GM12801 (cell line): ENCODE data around the gene CITED2.

Experiments used
- TF ChIP-seq, protein P1 (sequence below): IDR thresholded peaks from one replicate; pipeline ENCODE4 v1.5.1; 2011; ENCODE audit warnings: control low read depth; ENCODE audit not compliant: insufficient read length; ENCODE audit errors: extremely low read depth

CITED2 gene, protein sequence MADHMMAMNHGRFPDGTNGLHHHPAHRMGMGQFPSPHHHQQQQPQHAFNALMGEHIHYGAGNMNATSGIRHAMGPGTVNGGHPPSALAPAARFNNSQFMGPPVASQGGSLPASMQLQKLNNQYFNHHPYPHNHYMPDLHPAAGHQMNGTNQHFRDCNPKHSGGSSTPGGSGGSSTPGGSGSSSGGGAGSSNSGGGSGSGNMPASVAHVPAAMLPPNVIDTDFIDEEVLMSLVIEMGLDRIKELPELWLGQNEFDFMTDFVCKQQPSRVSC

DNA sequence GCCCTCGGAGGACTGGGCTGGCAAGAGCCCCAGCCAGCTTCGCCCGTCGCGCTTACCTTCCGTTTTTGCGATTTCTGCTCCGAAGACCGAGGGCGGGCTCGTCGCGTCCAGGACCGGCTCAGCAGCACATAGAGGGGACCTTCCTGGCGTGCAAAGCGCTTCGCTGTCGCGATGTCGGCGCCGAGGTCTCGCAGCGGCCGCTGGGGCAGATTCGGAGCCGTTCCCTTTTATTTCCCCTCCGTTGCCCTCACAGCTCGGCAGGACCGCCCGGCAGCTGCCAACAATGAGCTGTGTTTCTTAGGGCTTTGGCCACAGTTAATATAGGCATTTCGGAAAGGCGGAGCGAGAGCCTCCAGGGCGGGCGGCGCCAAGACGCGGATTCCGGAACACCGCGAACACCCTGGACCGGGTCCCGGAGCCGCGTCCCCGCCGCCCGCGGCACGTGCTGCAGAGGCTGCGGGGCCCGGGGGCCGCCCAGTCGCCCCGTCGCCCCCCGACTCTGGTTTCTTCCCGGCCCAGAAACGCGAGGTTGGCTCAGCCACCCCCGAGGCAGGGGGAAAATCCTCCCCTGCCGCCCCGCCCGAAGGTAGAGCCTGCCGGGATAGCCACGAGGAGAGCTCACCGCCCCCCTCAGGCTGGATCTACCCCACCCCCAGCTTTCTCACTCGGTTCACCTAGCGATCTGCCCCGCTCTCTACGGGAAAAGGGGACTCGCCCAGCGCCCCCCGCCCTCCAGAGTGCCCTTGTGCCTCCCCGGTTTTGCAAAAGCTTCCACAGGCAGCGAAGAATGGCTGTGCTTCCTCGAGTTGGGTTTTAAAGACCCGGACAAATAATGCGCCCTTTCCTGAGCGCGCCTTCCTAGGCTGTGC is at the start of gene CITED2:
TSS of gene CITED2 (minus strand) at position 292 of the 869 bp plus-strand sequence. CDS start 704 bp downstream, outside the sequence.
- TF ChIP-seq, protein P1, sequence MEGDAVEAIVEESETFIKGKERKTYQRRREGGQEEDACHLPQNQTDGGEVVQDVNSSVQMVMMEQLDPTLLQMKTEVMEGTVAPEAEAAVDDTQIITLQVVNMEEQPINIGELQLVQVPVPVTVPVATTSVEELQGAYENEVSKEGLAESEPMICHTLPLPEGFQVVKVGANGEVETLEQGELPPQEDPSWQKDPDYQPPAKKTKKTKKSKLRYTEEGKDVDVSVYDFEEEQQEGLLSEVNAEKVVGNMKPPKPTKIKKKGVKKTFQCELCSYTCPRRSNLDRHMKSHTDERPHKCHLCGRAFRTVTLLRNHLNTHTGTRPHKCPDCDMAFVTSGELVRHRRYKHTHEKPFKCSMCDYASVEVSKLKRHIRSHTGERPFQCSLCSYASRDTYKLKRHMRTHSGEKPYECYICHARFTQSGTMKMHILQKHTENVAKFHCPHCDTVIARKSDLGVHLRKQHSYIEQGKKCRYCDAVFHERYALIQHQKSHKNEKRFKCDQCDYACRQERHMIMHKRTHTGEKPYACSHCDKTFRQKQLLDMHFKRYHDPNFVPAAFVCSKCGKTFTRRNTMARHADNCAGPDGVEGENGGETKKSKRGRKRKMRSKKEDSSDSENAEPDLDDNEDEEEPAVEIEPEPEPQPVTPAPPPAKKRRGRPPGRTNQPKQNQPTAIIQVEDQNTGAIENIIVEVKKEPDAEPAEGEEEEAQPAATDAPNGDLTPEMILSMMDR = no peak

DNA sequence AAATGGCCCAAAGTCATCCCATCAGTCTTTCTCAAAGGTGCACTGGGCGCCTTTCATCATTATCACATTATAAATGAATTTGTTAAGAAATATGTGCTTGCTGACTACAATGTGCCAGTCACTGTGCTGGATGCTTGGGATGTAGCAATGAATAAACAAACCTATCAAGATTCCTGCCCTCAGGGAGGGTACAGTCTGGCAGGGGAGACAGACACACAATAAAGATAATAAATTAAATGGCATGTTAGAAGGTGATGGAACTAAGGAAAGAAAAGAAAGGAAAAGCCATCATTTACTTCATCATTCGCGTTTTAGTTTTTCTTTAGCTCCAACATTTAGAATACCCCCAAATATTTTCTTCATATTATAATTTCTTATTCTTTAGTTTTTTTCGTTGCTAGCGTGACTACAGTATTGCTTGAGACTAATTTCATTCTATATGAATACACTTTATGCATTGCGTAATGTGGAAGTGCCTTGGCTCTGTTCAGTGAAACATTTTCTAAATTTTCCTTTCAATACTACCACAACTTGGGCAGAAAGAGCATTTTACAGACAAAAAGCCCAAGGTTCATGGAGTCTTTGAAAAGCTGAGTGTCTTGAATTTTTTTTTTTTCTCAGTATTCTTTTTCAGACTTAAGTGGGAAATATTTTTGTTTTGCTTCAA is 48.7 kb upstream of the CITED2 start:
- TF ChIP-seq, protein P1 = no peak

DNA sequence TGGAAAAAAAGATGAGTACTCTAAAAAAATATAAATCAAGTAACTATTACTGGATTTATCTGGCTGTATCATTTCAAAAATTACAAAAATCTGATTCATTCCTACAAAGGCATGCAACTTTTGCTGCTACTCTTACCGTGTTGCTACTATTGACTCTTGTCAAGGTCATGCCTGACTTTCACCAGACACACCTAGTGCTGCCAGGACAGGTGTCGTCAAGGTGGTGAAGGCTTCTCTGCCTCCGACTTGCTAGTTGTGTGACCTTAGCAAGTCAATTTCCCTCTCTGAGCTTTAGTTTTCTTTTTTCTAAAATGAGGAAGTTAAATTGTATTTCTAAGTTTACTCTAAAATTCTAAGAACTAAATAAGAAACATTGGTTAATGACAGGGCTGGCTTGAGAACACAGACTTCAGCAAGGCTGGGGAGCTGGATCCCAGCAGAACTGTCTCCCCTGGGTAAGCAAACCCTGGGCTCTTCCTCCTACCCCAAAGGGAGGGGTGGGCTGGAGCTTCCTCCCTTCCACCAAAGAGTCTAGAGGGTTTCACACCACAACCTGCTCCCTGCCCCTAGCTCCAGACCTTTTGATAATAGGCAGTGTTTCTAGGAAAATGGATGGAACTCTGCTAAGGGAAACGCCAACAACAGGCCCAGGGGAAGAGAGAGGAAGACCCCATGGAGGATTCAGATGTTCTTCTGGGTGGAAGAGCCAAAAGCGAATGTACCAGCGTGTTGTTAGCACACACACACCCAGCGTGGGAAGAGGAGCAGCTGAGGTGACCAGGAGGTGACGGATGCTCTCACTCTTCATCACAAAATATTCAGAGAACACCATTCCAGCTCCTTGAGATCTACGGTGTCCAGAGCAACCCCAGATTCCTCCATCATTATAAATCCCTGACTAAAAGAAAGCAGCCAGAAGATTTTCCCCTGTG is 47.9 kb upstream of the CITED2 start:
- TF ChIP-seq, protein P1 = no peak

DNA sequence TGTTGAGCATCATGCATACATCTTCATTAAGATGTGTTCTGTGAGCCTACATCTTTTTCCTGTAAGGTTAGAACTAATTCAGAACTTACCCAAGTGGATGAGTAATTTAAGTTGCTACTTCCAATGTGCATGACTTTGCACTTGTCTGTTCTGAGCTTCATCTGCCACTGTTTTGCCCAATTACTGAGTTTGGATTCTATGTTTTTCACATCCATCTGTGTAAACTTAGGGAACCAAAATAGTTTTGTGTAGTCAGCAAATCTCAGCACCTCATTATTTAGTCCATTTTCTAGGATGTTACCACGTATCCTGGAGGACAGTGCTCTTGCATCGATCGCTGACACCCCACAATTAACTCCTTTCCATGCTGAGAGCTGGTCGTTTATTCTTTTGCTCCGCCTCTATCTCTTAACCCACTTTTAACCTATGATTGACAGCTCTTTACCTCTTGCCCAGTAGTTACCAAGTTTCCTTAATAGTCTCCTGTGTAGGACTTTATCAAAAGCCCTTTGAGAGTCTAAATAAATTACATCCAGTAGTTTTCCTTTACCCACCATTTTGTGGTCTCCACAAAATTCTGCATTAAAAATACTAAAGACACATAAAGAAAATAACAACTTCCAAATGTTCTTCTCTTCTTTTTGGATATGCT is 44.2 kb upstream of the CITED2 start:
- TF ChIP-seq, protein P1 = no peak

DNA sequence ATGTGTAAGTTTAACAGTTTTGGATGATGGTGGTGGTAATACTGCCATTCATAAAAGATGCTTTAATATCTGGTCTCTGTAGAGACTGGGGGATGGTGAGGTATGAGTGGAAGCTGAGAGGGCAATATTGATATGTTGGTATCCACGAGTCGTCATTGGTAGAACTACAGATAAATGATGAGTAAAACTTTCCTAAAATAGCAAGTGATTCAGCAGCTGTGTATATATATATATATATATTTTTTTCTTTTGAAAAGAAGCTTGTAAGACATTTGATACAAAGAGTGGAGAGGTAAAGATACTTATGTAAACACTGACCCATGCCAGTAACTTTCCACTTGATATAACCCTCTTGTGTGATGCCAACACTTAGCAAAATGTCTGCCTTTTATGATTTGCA is 41.7 kb upstream of the CITED2 start:
- TF ChIP-seq, protein P1 = no peak

DNA sequence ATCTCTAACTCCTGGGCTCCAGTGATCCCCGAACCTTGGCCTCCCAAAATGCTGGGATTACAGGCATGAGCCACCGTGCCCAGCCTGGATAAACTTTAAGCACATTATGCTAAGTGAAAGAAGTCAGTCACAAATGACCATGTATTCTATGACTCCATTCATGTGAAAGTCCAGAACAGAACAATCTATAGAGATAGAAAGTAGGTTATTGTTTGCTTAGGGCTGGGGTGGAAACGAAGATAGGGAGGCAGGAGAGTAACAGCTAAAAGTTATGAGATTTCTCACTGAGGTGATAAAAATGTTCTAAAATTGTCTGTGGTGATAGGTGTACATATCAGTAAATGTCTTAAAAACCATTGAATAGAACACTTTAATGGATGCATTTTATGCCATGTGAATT is 40.9 kb upstream of the CITED2 start:
- TF ChIP-seq, protein P1 = no peak
